GM12864 (cell line): Measurements from ENCODE around the gene CHAD.

Experiments
- DNase-seq: peaks from one replicate; pipeline ENCODE4 v3.0.0-alpha.2; 2011; ENCODE audit warnings: low read depth
- H3K4me3 ChIP-seq: 2 replicates; pipeline ENCODE4 v1.5.1; 2011; ENCODE audit warnings: mild to moderate bottlenecking, low read depth, low read length, control low read depth
- TF ChIP-seq, protein P1 (sequence below): IDR thresholded peaks from 2 replicates; pipeline ENCODE4 v1.5.1; 2011; ENCODE audit warnings: low read depth, mild to moderate bottlenecking, moderate library complexity, low read length, control low read depth, inconsistent platforms; ENCODE audit errors: missing control alignments

The CHAD gene

DNA sequence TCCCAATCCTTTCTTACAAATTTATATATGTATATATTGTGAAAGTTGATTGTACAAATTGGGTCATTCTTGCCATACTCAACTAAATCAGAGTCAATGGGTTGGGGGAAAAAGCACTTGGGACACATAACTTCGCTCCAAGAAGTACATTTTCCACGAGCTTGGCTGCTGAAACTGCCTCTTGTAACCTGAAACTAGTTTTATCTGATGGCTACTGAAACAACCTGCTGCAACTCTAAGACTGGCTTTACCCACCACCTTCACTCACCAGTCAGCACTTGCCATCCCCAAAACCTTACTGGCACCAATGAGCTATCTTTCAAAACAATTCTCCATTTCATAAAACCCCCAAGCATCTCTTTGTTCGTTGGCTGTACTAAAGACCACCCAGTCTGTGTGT is 25.1 kb upstream of the CHAD start:
- TF ChIP-seq, protein P1, sequence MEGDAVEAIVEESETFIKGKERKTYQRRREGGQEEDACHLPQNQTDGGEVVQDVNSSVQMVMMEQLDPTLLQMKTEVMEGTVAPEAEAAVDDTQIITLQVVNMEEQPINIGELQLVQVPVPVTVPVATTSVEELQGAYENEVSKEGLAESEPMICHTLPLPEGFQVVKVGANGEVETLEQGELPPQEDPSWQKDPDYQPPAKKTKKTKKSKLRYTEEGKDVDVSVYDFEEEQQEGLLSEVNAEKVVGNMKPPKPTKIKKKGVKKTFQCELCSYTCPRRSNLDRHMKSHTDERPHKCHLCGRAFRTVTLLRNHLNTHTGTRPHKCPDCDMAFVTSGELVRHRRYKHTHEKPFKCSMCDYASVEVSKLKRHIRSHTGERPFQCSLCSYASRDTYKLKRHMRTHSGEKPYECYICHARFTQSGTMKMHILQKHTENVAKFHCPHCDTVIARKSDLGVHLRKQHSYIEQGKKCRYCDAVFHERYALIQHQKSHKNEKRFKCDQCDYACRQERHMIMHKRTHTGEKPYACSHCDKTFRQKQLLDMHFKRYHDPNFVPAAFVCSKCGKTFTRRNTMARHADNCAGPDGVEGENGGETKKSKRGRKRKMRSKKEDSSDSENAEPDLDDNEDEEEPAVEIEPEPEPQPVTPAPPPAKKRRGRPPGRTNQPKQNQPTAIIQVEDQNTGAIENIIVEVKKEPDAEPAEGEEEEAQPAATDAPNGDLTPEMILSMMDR, result no peak
- DNase-seq, result no peak
- no peak overlapping the region for H3K4me3 ChIP-seq

GRCh38 chr17:50492214-50492613 is 23.5 kb upstream of the CHAD start:
- TF ChIP-seq, protein P1, result no peak
- DNase-seq, result no peak
- H3K4me3 ChIP-seq, result no peak overlapping the region

DNA sequence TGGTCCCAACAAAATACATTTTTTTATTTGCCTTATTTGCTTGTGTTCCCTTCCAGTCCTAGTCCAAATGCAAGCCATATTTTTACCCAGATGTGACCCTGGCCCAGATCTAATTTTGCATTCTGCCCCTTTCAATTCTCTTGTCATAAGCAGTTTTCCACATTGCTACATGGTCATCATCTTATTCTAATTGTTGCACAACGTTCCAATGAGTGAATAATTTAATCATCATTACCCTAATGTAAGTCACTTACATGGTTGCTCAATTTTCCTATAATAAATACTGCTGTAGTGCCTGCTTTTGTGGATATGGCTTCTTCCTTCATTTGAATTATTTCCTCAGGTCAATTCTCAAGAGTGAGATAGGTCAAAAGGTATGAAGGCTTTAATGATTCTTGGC is 22.8 kb upstream of the CHAD start:
- no peak for DNase-seq
- TF ChIP-seq, protein P1, result no peak
- H3K4me3 ChIP-seq, result no peak overlapping the region

GRCh38 chr17:50488880-50489279 is 20.2 kb upstream of the CHAD start:
- no peak for DNase-seq
- no peak overlapping the region for H3K4me3 ChIP-seq
- TF ChIP-seq, protein P1, result no peak

- TF ChIP-seq, protein P1, result no peak
- DNase-seq, result no peak
- no peak overlapping the region for H3K4me3 ChIP-seq
Observed at GRCh38 chr17:50487213-50488096, 18.8 kb upstream of the CHAD start.

GRCh38 chr17:50484386-50485155 is 15.9 kb upstream of the CHAD start:
- DNase-seq, result no peak
- TF ChIP-seq, protein P1, result no peak
- H3K4me3 ChIP-seq, result no peak overlapping the region
